ENCODE measurements around the gene AMH. TPM values are rescaled to one million over a fixed set of nuclear protein-coding genes. Genes with fewer than 3 reads are reported as not detected.

Gene AMH
- total RNA-seq, 2 donors from 2014 or later: 4.6 to 10.0 TPM

- ATAC-seq (replicated peaks in 1 of 2) (peak; percentile 22), DNase-seq (peak; percentile 32 to 38)
- no peaks in the 10 kb centered on the region for H3K36me3 Mint-ChIP-seq (ENCODE audit: insufficient read depth in 2 of 2)
- peak overlapping the region; percentile 74 to 82 for H3K4me3 Mint-ChIP-seq
- no peaks in the 10 kb centered on the region for H3K9me3 Mint-ChIP-seq
- H3K27me3 Mint-ChIP-seq (ENCODE audit: low read depth): no peaks in the 10 kb centered on the region
- H3K27ac Mint-ChIP-seq: no peak overlapping the region
- H3K4me1 Mint-ChIP-seq (ENCODE audit: low read depth): peaks cover 10% of the 10 kb centered on the region
These were observed 2.3 kb downstream of the AMH start for GRCh38 chr19:2251106-2252054.

- ATAC-seq (replicated peaks in 1 of 2): peak; percentile 6 to 13
- Mint-ChIP-seq H3K4me1 (ENCODE audit: low read depth) (peaks cover 13% of the 10 kb centered on the region), H3K27me3 (ENCODE audit: low read depth) (no peaks in the 10 kb centered on the region), H3K27ac (no peak overlapping the region), H3K9me3 (no peaks in the 10 kb centered on the region), H3K36me3 (ENCODE audit: insufficient read depth in 2 of 2) (no peaks in the 10 kb centered on the region), H3K4me3 (peak overlapping the region; percentile 74 to 82)
- no peak for DNase-seq
These were observed 3.1 kb downstream of the AMH start for GRCh38 chr19:2252055-2252796.

- Mint-ChIP-seq H3K4me3 (peak overlapping the region; percentile 74 to 82), H3K27ac (no peak overlapping the region), H3K27me3 (ENCODE audit: low read depth) (no peaks in the 10 kb centered on the region), H3K36me3 (ENCODE audit: insufficient read depth in 2 of 2) (no peaks in the 10 kb centered on the region), H3K4me1 (ENCODE audit: low read depth) (peaks cover 18% of the 10 kb centered on the region), H3K9me3 (no peaks in the 10 kb centered on the region)
- ATAC-seq (replicated peaks in 1 of 2): peak; percentile 20 to 27
- DNase-seq: no peak
These were observed 3.6 kb downstream of the AMH start for GRCh38 chr19:2252797-2253105.

- ATAC-seq (replicated peaks in 1 of 2): peak; percentile 34 to 55
- Mint-ChIP-seq H3K4me3 (peak overlapping the region; percentile 74 to 82), H3K9me3 (no peaks in the 10 kb centered on the region), H3K4me1 (ENCODE audit: low read depth) (peaks cover 24% of the 10 kb centered on the region), H3K27ac (no peak overlapping the region), H3K27me3 (ENCODE audit: low read depth) (no peaks in the 10 kb centered on the region), H3K36me3 (ENCODE audit: insufficient read depth in 2 of 2) (no peaks in the 10 kb centered on the region)
- DNase-seq: peak; percentile 57 to 68
These were observed 4.3 kb downstream of the AMH start for GRCh38 chr19:2253106-2254063.

DNA sequence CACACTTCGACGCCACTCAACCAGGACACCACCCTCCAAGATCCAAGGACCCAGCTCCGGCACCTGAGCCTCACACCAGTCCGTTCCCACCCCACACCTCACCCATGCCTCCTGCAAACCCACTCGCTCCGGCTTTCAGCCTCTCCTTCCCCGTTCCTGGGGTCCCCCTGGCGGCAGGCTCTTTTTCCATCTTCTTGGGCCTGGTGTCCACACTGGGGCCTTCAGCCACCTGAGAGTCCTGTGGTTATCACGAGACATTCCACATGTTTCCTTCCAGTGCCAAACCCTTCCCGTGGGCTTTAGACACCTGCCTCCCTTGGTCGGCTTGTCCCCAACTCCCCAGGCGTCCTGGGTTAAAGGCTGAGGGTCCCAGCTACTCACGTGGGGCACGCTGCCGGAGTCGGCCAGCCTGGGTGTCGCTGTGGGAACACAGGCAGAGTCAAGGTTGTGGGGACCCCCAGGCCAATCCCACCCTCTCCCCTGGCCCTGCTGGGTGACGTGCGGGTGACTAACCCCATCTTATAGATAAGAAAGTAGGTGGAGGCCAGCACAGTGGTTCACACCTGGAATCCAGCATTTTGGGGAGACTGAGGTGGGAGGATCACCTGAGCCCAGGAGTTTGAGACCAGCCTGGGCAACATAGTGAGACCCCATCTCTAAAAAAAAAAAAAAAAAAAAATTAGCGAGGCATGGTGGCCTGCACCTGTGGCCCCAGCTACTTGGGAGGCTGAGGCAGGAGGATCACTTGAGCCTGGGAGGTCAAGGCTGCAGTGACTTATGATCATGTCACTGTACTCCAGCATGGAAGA lies 5.1 kb downstream of the AMH start:
- DNase-seq (no peak), ATAC-seq (replicated peaks in 1 of 2) (no peak)
- Mint-ChIP-seq H3K27ac (peak overlapping the region; percentile 34), H3K36me3 (ENCODE audit: insufficient read depth in 2 of 2) (no peaks in the 10 kb centered on the region), H3K9me3 (no peaks in the 10 kb centered on the region), H3K4me3 (peak overlapping the region; percentile 52 to 59), H3K27me3 (ENCODE audit: low read depth) (no peaks in the 10 kb centered on the region), H3K4me1 (ENCODE audit: low read depth) (peaks cover 31% of the 10 kb centered on the region)

DNA sequence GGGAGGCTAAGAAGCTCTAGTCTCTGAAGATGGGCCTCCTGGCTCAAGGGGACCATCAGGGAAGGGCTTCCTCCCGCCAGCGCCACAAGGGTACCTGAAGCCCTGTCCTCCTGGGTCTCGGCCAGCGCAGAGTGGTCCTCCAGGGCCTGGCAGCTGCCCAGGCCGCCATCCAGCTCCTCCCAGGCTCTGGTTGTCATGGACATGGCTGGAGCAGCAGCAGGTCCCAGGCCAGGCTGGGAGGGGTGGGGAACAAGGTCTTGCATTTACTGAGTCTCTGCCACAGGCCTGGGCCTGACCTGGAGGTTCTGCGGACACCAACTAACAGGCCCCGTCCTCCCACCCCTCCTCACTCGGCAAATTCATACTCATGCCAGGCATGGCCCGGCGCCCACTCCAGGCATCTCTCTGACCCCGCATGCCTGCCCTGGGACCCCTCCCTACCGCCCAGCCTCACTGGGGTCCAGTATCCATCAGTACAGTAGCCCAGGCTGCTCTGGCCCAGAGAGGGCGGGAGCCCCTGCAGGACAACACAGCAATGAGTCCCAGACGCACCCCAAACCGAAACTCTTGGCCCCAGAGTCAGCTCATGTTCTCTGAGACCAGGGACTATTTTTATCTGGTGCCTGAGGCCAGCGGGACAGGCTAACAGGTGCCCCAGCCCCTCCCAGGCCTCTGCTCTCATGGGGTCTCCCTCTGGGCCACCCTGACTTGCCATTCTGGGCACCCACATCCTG lies 6.2 kb downstream of the AMH start:
- no peak for ATAC-seq (replicated peaks in 1 of 2)
- H3K27me3 Mint-ChIP-seq (ENCODE audit: low read depth): no peaks in the 10 kb centered on the region

GRCh38 chr19:2255982-2256685 lies 7.0 kb downstream of the AMH start, which contains the start of gene JSRP1:
Gene JSRP1, minus strand, starts transcription at chr19:2256417. Its CDS starts 1,103 bp downstream, at chr19:2255314.
- Mint-ChIP-seq H3K36me3 (ENCODE audit: insufficient read depth in 2 of 2) (no peaks in the 10 kb centered on the region), H3K27ac (peak within 1 kb of the TSS; percentile 98), H3K4me3 (peak within 1 kb of the TSS; percentile 29 to 71), H3K27me3 (ENCODE audit: low read depth) (no peaks in the 10 kb centered on the region), H3K4me1 (ENCODE audit: low read depth) (peaks cover 43% of the 10 kb centered on the region), H3K9me3 (no peaks in the 10 kb centered on the region)
- ATAC-seq (replicated peaks in 1 of 2) (no peak), DNase-seq (no peak)

More for the DNA sequence above, 6.2 kb downstream of the AMH start:
- no peak for DNase-seq
- no peaks in the 10 kb centered on the region for H3K36me3 Mint-ChIP-seq (ENCODE audit: insufficient read depth in 2 of 2)
- no peaks in the 10 kb centered on the region for H3K9me3 Mint-ChIP-seq
- no peak overlapping the region for H3K27ac Mint-ChIP-seq
- no peak overlapping the region for H3K4me3 Mint-ChIP-seq
- peaks cover 38% of the 10 kb centered on the region for H3K4me1 Mint-ChIP-seq (ENCODE audit: low read depth)

- Mint-ChIP-seq H3K4me3 (peak overlapping the region in 1 of 2 donors; percentile 61), H3K27ac (peak overlapping the region; percentile 89), H3K27me3 (ENCODE audit: low read depth) (no peaks in the 10 kb centered on the region)
These were observed 10.2 kb downstream of the AMH start for GRCh38 chr19:2259336-2259735.

DNA sequence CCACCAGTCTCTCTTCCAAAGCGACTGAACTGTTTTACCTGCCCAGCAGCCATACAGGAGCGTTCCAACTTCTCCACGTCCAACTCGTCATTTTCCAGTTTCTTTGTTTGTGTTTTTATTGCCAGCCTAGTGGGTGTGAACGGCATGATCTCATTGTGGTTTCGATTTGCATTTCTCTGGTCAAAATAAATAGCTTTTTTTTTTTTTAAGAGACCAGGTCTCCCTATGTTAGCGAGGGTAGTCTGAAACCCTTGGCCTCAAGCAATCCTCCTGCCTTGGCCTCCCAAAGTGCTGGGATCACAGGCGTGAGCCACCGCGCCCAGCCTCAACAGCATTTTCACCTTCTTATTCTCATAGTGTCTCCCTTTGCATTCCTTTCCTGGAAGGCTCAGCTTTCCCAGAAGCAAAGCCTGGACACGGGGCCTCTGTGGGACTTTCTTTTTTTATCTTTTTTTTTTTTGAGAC lies 11.2 kb downstream of the AMH start:
- ATAC-seq (replicated peaks in 1 of 2): peak in 1 of 2 donors; percentile 20
- peak overlapping the region; percentile 10 for H3K27ac Mint-ChIP-seq

More at GRCh38 chr19:2259336-2259735, 10.2 kb downstream of the AMH start:
- Mint-ChIP-seq H3K36me3 (ENCODE audit: insufficient read depth in 2 of 2) (no peaks in the 10 kb centered on the region), H3K9me3 (no peaks in the 10 kb centered on the region), H3K4me1 (ENCODE audit: low read depth) (peaks cover 34% of the 10 kb centered on the region)
- no peak for DNase-seq
- ATAC-seq (replicated peaks in 1 of 2): no peak

GRCh38 chr19:2261438-2262172 lies 12.5 kb downstream of the AMH start:
- peak; percentile 39 to 40 for ATAC-seq (replicated peaks in 1 of 2)
- no peaks in the 10 kb centered on the region for H3K36me3 Mint-ChIP-seq (ENCODE audit: insufficient read depth in 2 of 2)
- H3K27ac Mint-ChIP-seq: no peak overlapping the region
- H3K27me3 Mint-ChIP-seq (ENCODE audit: low read depth): no peaks in the 10 kb centered on the region
- H3K9me3 Mint-ChIP-seq: no peaks in the 10 kb centered on the region
- H3K4me3 Mint-ChIP-seq: no peak overlapping the region
- peaks cover 41% of the 10 kb centered on the region for H3K4me1 Mint-ChIP-seq (ENCODE audit: low read depth)
- peak; percentile 66 to 77 for DNase-seq

More for the DNA sequence above, 11.2 kb downstream of the AMH start:
- H3K4me1 Mint-ChIP-seq (ENCODE audit: low read depth): peaks cover 34% of the 10 kb centered on the region
- DNase-seq: no peak
- H3K4me3 Mint-ChIP-seq: peak overlapping the region in 1 of 2 donors; percentile 47
- no peaks in the 10 kb centered on the region for H3K27me3 Mint-ChIP-seq (ENCODE audit: low read depth)
- H3K9me3 Mint-ChIP-seq: no peaks in the 10 kb centered on the region
- no peaks in the 10 kb centered on the region for H3K36me3 Mint-ChIP-seq (ENCODE audit: insufficient read depth in 2 of 2)

All from activated T-cell treated with anti-CD3 and anti-CD28 coated beads, Interleukin-2, amount 50 U/mL, for 72 hours (primary cell).